Upper lobe of left lung (tissue), 6 donors: ENCODE measurements around the gene GSN. TPM values are rescaled to one million over a fixed set of nuclear protein-coding genes. Genes with fewer than 3 reads are reported as not detected.

Source experiments
- ATAC-seq, 2 donors: fragments of 200-7000 bp; cut with Tn5 transposase; one replicate each; pipeline ENCODE4 v1.9.1; 2022; ENCODE audit warnings: mild to moderate bottlenecking in 2 of 2, moderate library complexity in 2 of 2; ENCODE audit not compliant: low FRiP score in 2 of 2
- DNase-seq, 2 donors: peaks; one replicate each; pipeline ENCODE4 v3.0.0-alpha.2; 2019 to 2020
- H3K27ac ChIP-seq, 4 donors: fragments of 200-600 bp; sonication (generic); one replicate each; pipeline ENCODE4 v1.5.1; 2016 to 2019
- H3K27me3 ChIP-seq, 4 donors: fragments of 200-600 bp; sonication (generic); one replicate each; pipeline ENCODE4 v1.5.1; 2017 to 2019
- H3K36me3 ChIP-seq, 4 donors: fragments of 200-600 bp; sonication (generic); one replicate each; pipeline ENCODE4 v1.5.1; 2016 to 2019
- H3K4me1 ChIP-seq, 4 donors: fragments of 200-600 bp; sonication (generic); one replicate each; pipeline ENCODE4 v1.5.1; 2018 to 2019
- H3K4me3 ChIP-seq, 4 donors: fragments of 200-600 bp; sonication (generic); one replicate each; pipeline ENCODE4 v1.5.1; 2017 to 2019; ENCODE audit warnings: mild to moderate bottlenecking in 2 of 4, moderate library complexity in 1 of 4
- H3K9me3 ChIP-seq, 4 donors: fragments of 200-600 bp; sonication (generic); one replicate each; pipeline ENCODE4 v1.5.1; 2018 to 2019
- CTCF ChIP-seq, 6 experiments: fragments of 450-650 bp in 4 of 6; fragments of 200-600 bp in 2 of 6; sonication (generic) in 2 of 6; IDR thresholded peaks; one replicate each; pipeline ENCODE4 v1.5.1; 2016 to 2019; ENCODE audit warnings: antibody characterized with exemption in 6 of 6
- EP300 ChIP-seq, 4 donors: sonication (generic); formaldehyde crosslinking; IDR thresholded peaks; one replicate each; pipeline ENCODE4 v1.5.1; 2017; ENCODE audit warnings: antibody characterized with exemption in 4 of 4, control low read depth in 2 of 4
- POLR2A ChIP-seq, 4 donors: fragments of 450-650 bp; IDR thresholded peaks; one replicate each; pipeline ENCODE4 v1.5.1; 2016 to 2017; ENCODE audit warnings: antibody characterized with exemption in 4 of 4, mild to moderate bottlenecking in 2 of 4
- POLR2AphosphoS5 ChIP-seq, 2 donors: sonication (generic); formaldehyde crosslinking; IDR thresholded peaks; one replicate each; pipeline ENCODE4 v1.5.1; 2017; ENCODE audit warnings: antibody characterized with exemption in 2 of 2
- WGBS, 2 donors: methylation state at CpG; one replicate each; pipeline ENCODE4 v1.1.5; 2017 to 2018; 5-methylcytosine and 5-hydroxymethylcytosine counted together
- total RNA-seq, 6 donors: library from RNA; depleted of rRNA in 4 of 6; stranded (reverse); fragments of >200 nt in 4 of 6; gene quantifications; one replicate each; pipeline versions ENCODE4 v1.1.0 to v1.2.1, GENCODE V29; 2016 to 2021
- donor health status: DM: no; HTN: no; CAD: no; lungs with moderate emphysema.
- donor health status: DM: no; HTN: yes; CAD: no; lungs with severe emphysema.

The GSN gene
- total RNA-seq, 6 donors from 2014 or later, result 217 to 935 (median 648) TPM

- DNase-seq, result no peak
- no peaks in the 10 kb centered on the region for H3K27me3 ChIP-seq
- H3K4me3 ChIP-seq, result no peak overlapping the region
- H3K27ac ChIP-seq, result peak overlapping the region; percentile 94 to 99 (median 96)
- ATAC-seq, result no peak
- peaks cover 50 to 62% (median 57%) of the 10 kb centered on the region in 4 donors for H3K4me1 ChIP-seq
- peaks cover 0 to 5% (median 0%) of the 10 kb centered on the region in 4 donors for H3K36me3 ChIP-seq
- TF ChIP-seq EP300 (IDR thresholded peaks at IDR 0.05), result no peak
- TF ChIP-seq POLR2A (IDR thresholded peaks at IDR 0.05), result no peak
- no peak for TF ChIP-seq CTCF (IDR thresholded peaks at IDR 0.05)
- TF ChIP-seq POLR2AphosphoS5 (IDR thresholded peaks at IDR 0.05), result no peak
- no peaks in the 10 kb centered on the region for H3K9me3 ChIP-seq
- 51 to 53% methylated on average over 4 of the region's 4 CpGs for WGBS, 2 donors
These were observed 103.6 kb downstream of the GSN start for GRCh38 chr9:121371495-121372061.

- ATAC-seq (no peak), DNase-seq (peak in 1 of 2 donors; percentile 55)
- Histone ChIP-seq H3K4me3 (no peak overlapping the region), H3K27ac (peak overlapping the region; percentile 94 to 99 (median 96)), H3K4me1 (peaks cover 42 to 53% (median 48%) of the 10 kb centered on the region in 4 donors), H3K36me3 (no peaks in the 10 kb centered on the region), H3K27me3 (no peaks in the 10 kb centered on the region), H3K9me3 (no peaks in the 10 kb centered on the region)
- peak in 1 of 4 donors; percentile 94 for TF ChIP-seq EP300 (IDR thresholded peaks at IDR 0.05)
- TF ChIP-seq POLR2A (IDR thresholded peaks at IDR 0.05), result no peak
- no peak for TF ChIP-seq CTCF (IDR thresholded peaks at IDR 0.05)
- TF ChIP-seq POLR2AphosphoS5 (IDR thresholded peaks at IDR 0.05), result peak in 1 of 2 donors; percentile 16
- WGBS, 2 donors, result 53 to 69% methylated on average over 6 of the region's 6 CpGs
These were observed 104.5 kb downstream of the GSN start for GRCh38 chr9:121372239-121373010.

GRCh38 chr9:121373011-121373729, 105.2 kb downstream of the GSN start:
- Histone ChIP-seq H3K4me3 (no peak overlapping the region), H3K4me1 (peaks cover 36 to 51% (median 43%) of the 10 kb centered on the region in 4 donors), H3K36me3 (no peaks in the 10 kb centered on the region), H3K27me3 (no peaks in the 10 kb centered on the region), H3K9me3 (no peaks in the 10 kb centered on the region), H3K27ac (peak overlapping the region; percentile 94 to 99 (median 96))
- TF ChIP-seq POLR2A (IDR thresholded peaks at IDR 0.05) (no peak), POLR2AphosphoS5 (IDR thresholded peaks at IDR 0.05) (peak; percentile 12 to 36), EP300 (IDR thresholded peaks at IDR 0.05) (peak in 1 of 4 donors; percentile 30), CTCF (IDR thresholded peaks at IDR 0.05) (peak in 1 of 6 experiments; percentile 5)
- WGBS, 2 donors, result 34 to 36% methylated on average over 5 of the region's 5 CpGs
- ATAC-seq (no peak), DNase-seq (peak in 1 of 2 donors; percentile 55)

GRCh38 chr9:121376214-121376830, 108.4 kb downstream of the GSN start:
- H3K27ac ChIP-seq, result no peak overlapping the region
- no peak overlapping the region for H3K4me3 ChIP-seq
- H3K36me3 ChIP-seq, result no peaks in the 10 kb centered on the region
- TF ChIP-seq EP300 (IDR thresholded peaks at IDR 0.05), result no peak
- no peak for TF ChIP-seq POLR2A (IDR thresholded peaks at IDR 0.05)
- TF ChIP-seq CTCF (IDR thresholded peaks at IDR 0.05), result peak in 5 of 6 experiments; percentile 12 to 51 (median 26)
- H3K4me1 ChIP-seq, result peaks cover 26 to 43% (median 31%) of the 10 kb centered on the region in 4 donors
- whole genome bisulfite sequencing, 2 donors, result 87 to 90% methylated on average over 4 of the region's 4 CpGs
- no peak for DNase-seq
- no peaks in the 10 kb centered on the region for H3K9me3 ChIP-seq
- no peak for ATAC-seq
- H3K27me3 ChIP-seq, result no peaks in the 10 kb centered on the region
